GM10266 (cell line): ENCODE data around the gene WDR4.

Experiments
- DNase-seq: peaks from one replicate; pipeline ENCODE4 v3.0.0; 2012; ENCODE audit errors: extremely low spot score
- CTCF ChIP-seq: IDR thresholded peaks from 2 replicates; pipeline ENCODE4 v1.5.1; 2012; ENCODE audit warnings: mild to moderate bottlenecking, low read depth; ENCODE audit not compliant: control insufficient read depth, insufficient read depth; ENCODE audit errors: missing control alignments

Gene WDR4

GRCh38 chr21:42855937-42856335, 23.4 kb downstream of the WDR4 start:
- TF ChIP-seq CTCF, result no peak

GRCh38 chr21:42855171-42855936, 24.0 kb downstream of the WDR4 start:
- DNase-seq, result no peak
- TF ChIP-seq CTCF, result no peak

More at GRCh38 chr21:42855937-42856335, 23.4 kb downstream of the WDR4 start:
- DNase-seq, result no peak

- DNase-seq, result no peak
- TF ChIP-seq CTCF, result no peak
Observed at GRCh38 chr21:42854246-42855010, 24.9 kb downstream of the WDR4 start.

- TF ChIP-seq CTCF, result no peak
- no peak for DNase-seq
Observed at GRCh38 chr21:42853621-42854020, 25.7 kb downstream of the WDR4 start.

- DNase-seq, result no peak
- no peak for TF ChIP-seq CTCF
Observed at GRCh38 chr21:42852925-42853570, 26.3 kb downstream of the WDR4 start.

GRCh38 chr21:42851812-42852665, 27.3 kb downstream of the WDR4 start:
- no peak for TF ChIP-seq CTCF
- DNase-seq, result no peak
